IPS DF 6.9 (cell line): ENCODE data around the gene SRP9.

Experiments used
- DNase-seq: peaks from one replicate; pipeline ENCODE4 v3.0.0-alpha.2; 2013; ENCODE audit warnings: low read depth, low spot score
- H3K27ac ChIP-seq: one replicate; pipeline ENCODE4 v1.5.1; 2013; ENCODE audit warnings: low read length, control low read depth
- H3K27me3 ChIP-seq: 2 replicates; pipeline ENCODE4 v1.6.1; 2013; ENCODE audit warnings: mild to moderate bottlenecking, low read length; ENCODE audit not compliant: control insufficient read depth, insufficient read depth
- H3K36me3 ChIP-seq: 2 replicates; pipeline ENCODE4 v1.6.1; 2013; ENCODE audit warnings: low read length; ENCODE audit not compliant: control insufficient read depth, insufficient read depth
- H3K4me1 ChIP-seq: 2 replicates; pipeline ENCODE4 v1.6.1; 2013; ENCODE audit warnings: low read length; ENCODE audit not compliant: control insufficient read depth, insufficient read depth
- H3K4me3 ChIP-seq: 2 replicates; pipeline ENCODE4 v1.5.1; 2013; ENCODE audit warnings: mild to moderate bottlenecking, low read length
- H3K9me3 ChIP-seq: 2 replicates; pipeline ENCODE4 v1.6.1; 2013; ENCODE audit warnings: low read length, inconsistent platforms; ENCODE audit not compliant: control insufficient read depth, insufficient read depth
- WGBS: extraction: QIAGEN DNeasy Blood & Tissue Kit; methylation state at CpG from one replicate; pipeline ENCODE4 v1.1.7; 2013; ENCODE audit warnings: mixed read lengths, missing lambda C conversion rate; ENCODE audit not compliant: insufficient read length, insufficient coverage; 5-methylcytosine and 5-hydroxymethylcytosine counted together

Gene SRP9

GRCh38 chr1:225777583-225778336, at the start of gene SRP9:
Gene SRP9, plus strand, starts transcription at chr1:225777826. Its CDS starts 115 bp downstream, at chr1:225777941.
- Histone ChIP-seq H3K27me3 (no peaks in the 10 kb centered on the region), H3K4me3 (peak within 1 kb of the TSS; percentile 78), H3K4me1 (no peaks in the 10 kb centered on the region; the same call in 1 of the 2 replicates), H3K9me3 (no peaks in the 10 kb centered on the region), H3K27ac (no peak within 1 kb of the TSS), H3K36me3 (no peaks in the 10 kb centered on the region)
- DNase-seq: peak; percentile 98
- no CpG with 5 or more reads among the region's 46 CpGs for WGBS

GRCh38 chr1:225731491-225731890, 46.1 kb upstream of the SRP9 start:
- Histone ChIP-seq H3K9me3 (no peaks in the 10 kb centered on the region), H3K4me1 (no peaks in the 10 kb centered on the region), H3K27me3 (no peaks in the 10 kb centered on the region), H3K4me3 (no peak overlapping the region), H3K27ac (no peak overlapping the region), H3K36me3 (no peaks in the 10 kb centered on the region)
- DNase-seq: no peak

- no peak for DNase-seq
- no peak overlapping the region for H3K27ac ChIP-seq
- WGBS: no CpG with 5 or more reads among the region's 4 CpGs
- H3K9me3 ChIP-seq: no peaks in the 10 kb centered on the region
- no peak overlapping the region for H3K4me3 ChIP-seq
- peaks cover 3% of the 10 kb centered on the region; the same call in 1 of the 2 replicates for H3K27me3 ChIP-seq
- H3K36me3 ChIP-seq: no peaks in the 10 kb centered on the region
- H3K4me1 ChIP-seq: no peaks in the 10 kb centered on the region
These were observed 44.4 kb upstream of the SRP9 start for GRCh38 chr1:225733254-225733653.

GRCh38 chr1:225735252-225736149, 42.1 kb upstream of the SRP9 start:
- Histone ChIP-seq H3K9me3 (no peaks in the 10 kb centered on the region), H3K27ac (no peak overlapping the region), H3K4me3 (no peak overlapping the region), H3K36me3 (no peaks in the 10 kb centered on the region), H3K4me1 (no peaks in the 10 kb centered on the region), H3K27me3 (peaks cover 6% of the 10 kb centered on the region; the same call in 1 of the 2 replicates)
- DNase-seq: no peak
- no CpG with 5 or more reads among the region's 12 CpGs for WGBS

- H3K4me3 ChIP-seq: no peak overlapping the region
- H3K9me3 ChIP-seq: no peaks in the 10 kb centered on the region
- no peaks in the 10 kb centered on the region for H3K36me3 ChIP-seq
- H3K4me1 ChIP-seq: no peaks in the 10 kb centered on the region
- DNase-seq: no peak
- WGBS: no CpG with 5 or more reads among the region's 10 CpGs
- H3K27me3 ChIP-seq: peaks cover 6% of the 10 kb centered on the region; the same call in 1 of the 2 replicates
- no peak overlapping the region for H3K27ac ChIP-seq
These were observed 41.1 kb upstream of the SRP9 start for GRCh38 chr1:225736437-225737098.

- WGBS: no CpG with 5 or more reads among the region's 3 CpGs
- Histone ChIP-seq H3K36me3 (no peaks in the 10 kb centered on the region), H3K4me3 (no peak overlapping the region), H3K9me3 (no peaks in the 10 kb centered on the region), H3K27me3 (peaks cover 6% of the 10 kb centered on the region; the same call in 1 of the 2 replicates), H3K4me1 (no peaks in the 10 kb centered on the region), H3K27ac (no peak overlapping the region)
- DNase-seq: no peak
These were observed 40.5 kb upstream of the SRP9 start for GRCh38 chr1:225737161-225737560.

GRCh38 chr1:225737866-225738265, 39.8 kb upstream of the SRP9 start:
- no peak overlapping the region for H3K4me3 ChIP-seq
- WGBS: no CpG with 5 or more reads among the region's 3 CpGs
- H3K36me3 ChIP-seq: no peaks in the 10 kb centered on the region
- no peak for DNase-seq
- peaks cover 6% of the 10 kb centered on the region; the same call in 1 of the 2 replicates for H3K27me3 ChIP-seq
- H3K9me3 ChIP-seq: no peaks in the 10 kb centered on the region
- no peaks in the 10 kb centered on the region for H3K4me1 ChIP-seq
- H3K27ac ChIP-seq: no peak overlapping the region

GRCh38 chr1:225738763-225739162, 38.9 kb upstream of the SRP9 start:
- no peak overlapping the region for H3K27ac ChIP-seq
- WGBS: no CpG with 5 or more reads among the region's 2 CpGs
- H3K27me3 ChIP-seq: peaks cover 6% of the 10 kb centered on the region; the same call in 1 of the 2 replicates

GRCh38 chr1:225739542-225740107, 38.0 kb upstream of the SRP9 start:
- Histone ChIP-seq H3K9me3 (no peaks in the 10 kb centered on the region), H3K27me3 (peaks cover 6% of the 10 kb centered on the region; the same call in 1 of the 2 replicates), H3K27ac (no peak overlapping the region), H3K4me3 (no peak overlapping the region), H3K4me1 (no peaks in the 10 kb centered on the region), H3K36me3 (no peaks in the 10 kb centered on the region)
- no peak for DNase-seq
- WGBS: no CpG with 5 or more reads among the region's 5 CpGs

More at GRCh38 chr1:225738763-225739162, 38.9 kb upstream of the SRP9 start:
- no peak overlapping the region for H3K4me3 ChIP-seq
- H3K4me1 ChIP-seq: no peaks in the 10 kb centered on the region
- DNase-seq: no peak
- H3K36me3 ChIP-seq: no peaks in the 10 kb centered on the region
- H3K9me3 ChIP-seq: no peaks in the 10 kb centered on the region

- Histone ChIP-seq H3K27me3 (no peaks in the 10 kb centered on the region; the same call in 1 of the 2 replicates), H3K9me3 (no peaks in the 10 kb centered on the region), H3K36me3 (no peaks in the 10 kb centered on the region), H3K27ac (no peak overlapping the region), H3K4me1 (0 out of 2 replicates have a peak, but pooled peaks cover 1% of the 10 kb centered on the region), H3K4me3 (no peak overlapping the region)
- DNase-seq: no peak
- WGBS: no CpG with 5 or more reads among the region's 2 CpGs
These were observed 32.9 kb upstream of the SRP9 start for GRCh38 chr1:225744745-225745144.
